Vagina (tissue), 2 donors: Measurements from ENCODE around the gene UQCR11.

Source experiments
- POLR2A ChIP-seq, 2 donors: fragments of 450-650 bp; IDR thresholded peaks; one replicate each; pipeline ENCODE4 v1.6.1; 2017; ENCODE audit warnings: antibody characterized with exemption in 2 of 2, mild to moderate bottlenecking in 2 of 2, moderate library complexity in 2 of 2
- POLR2AphosphoS5 ChIP-seq, 2 donors: sonication (generic); formaldehyde crosslinking; IDR thresholded peaks; one replicate each; pipeline ENCODE4 v1.9.0; 2017; ENCODE audit warnings: antibody characterized with exemption in 2 of 2, mild to moderate bottlenecking in 2 of 2, low read depth in 1 of 2; ENCODE audit not compliant: insufficient read depth in 1 of 2
- TF ChIP-seq, protein P1 (sequence below), 3 experiments: fragments of 450-650 bp in 2 of 3; fragments of 200-600 bp in 1 of 3; sonication (generic) in 1 of 3; IDR thresholded peaks; one replicate each; pipeline ENCODE4 v1.5.1; 2017 to 2019; ENCODE audit warnings: antibody characterized with exemption in 3 of 3, mild to moderate bottlenecking in 2 of 3, moderate library complexity in 2 of 3

DNA sequence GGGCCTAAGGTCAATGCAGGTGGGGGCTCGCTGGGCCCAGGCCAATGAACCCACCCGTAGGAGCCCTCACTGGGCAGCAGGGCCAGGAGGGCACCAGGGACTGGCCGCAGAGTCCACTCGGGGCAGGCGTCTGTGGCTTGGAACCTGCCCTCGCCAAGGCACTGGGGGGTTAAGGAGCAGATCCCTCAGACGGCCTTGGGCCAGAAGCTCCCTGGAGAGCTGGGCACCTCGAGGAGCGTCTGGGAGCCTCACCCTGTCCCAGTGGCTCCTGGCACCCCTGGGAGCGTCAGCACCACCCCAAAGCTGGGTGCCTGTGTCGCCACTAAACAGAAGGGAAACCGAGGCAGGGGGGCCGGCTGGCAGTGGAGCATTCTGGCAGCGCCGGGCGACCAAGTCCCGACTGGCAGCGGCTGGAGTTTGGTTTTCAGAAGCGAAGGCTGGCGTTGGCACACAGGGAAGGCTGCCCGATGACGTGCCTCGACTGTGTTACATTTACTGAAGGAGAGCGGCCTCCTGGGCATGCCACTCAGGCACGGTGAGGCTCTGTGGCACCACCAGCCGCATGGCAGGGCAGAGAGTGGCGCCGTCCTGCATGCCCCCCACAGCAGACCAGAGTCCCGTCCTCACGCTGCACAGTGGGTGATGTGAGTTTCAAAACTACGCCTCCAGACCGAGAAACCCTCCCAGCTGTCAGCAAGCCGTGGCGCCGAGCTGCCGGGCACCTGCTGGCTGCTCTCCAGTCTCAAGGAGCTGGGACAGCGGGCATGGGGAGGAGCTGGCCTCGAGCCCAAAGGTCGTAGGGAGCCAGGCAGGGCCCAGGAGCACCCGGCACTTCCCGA is 28.0 kb downstream of the UQCR11 start:
- TF ChIP-seq POLR2AphosphoS5 (IDR thresholded peaks at IDR 0.05; ENCODE audit: insufficient read depth in 1 of 2, low read depth in 1 of 2) (no peak), POLR2A (IDR thresholded peaks at IDR 0.05) (no peak)
- TF ChIP-seq, protein P1, sequence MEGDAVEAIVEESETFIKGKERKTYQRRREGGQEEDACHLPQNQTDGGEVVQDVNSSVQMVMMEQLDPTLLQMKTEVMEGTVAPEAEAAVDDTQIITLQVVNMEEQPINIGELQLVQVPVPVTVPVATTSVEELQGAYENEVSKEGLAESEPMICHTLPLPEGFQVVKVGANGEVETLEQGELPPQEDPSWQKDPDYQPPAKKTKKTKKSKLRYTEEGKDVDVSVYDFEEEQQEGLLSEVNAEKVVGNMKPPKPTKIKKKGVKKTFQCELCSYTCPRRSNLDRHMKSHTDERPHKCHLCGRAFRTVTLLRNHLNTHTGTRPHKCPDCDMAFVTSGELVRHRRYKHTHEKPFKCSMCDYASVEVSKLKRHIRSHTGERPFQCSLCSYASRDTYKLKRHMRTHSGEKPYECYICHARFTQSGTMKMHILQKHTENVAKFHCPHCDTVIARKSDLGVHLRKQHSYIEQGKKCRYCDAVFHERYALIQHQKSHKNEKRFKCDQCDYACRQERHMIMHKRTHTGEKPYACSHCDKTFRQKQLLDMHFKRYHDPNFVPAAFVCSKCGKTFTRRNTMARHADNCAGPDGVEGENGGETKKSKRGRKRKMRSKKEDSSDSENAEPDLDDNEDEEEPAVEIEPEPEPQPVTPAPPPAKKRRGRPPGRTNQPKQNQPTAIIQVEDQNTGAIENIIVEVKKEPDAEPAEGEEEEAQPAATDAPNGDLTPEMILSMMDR (IDR thresholded peaks at IDR 0.05): no peak
